ENCODE results near the gene WDR1. TPM values are rescaled to one million over a fixed set of nuclear protein-coding genes. Genes with fewer than 3 reads are reported as not detected.

Gene WDR1
- polyA plus RNA-seq, 1 donor = 164 TPM

DNA sequence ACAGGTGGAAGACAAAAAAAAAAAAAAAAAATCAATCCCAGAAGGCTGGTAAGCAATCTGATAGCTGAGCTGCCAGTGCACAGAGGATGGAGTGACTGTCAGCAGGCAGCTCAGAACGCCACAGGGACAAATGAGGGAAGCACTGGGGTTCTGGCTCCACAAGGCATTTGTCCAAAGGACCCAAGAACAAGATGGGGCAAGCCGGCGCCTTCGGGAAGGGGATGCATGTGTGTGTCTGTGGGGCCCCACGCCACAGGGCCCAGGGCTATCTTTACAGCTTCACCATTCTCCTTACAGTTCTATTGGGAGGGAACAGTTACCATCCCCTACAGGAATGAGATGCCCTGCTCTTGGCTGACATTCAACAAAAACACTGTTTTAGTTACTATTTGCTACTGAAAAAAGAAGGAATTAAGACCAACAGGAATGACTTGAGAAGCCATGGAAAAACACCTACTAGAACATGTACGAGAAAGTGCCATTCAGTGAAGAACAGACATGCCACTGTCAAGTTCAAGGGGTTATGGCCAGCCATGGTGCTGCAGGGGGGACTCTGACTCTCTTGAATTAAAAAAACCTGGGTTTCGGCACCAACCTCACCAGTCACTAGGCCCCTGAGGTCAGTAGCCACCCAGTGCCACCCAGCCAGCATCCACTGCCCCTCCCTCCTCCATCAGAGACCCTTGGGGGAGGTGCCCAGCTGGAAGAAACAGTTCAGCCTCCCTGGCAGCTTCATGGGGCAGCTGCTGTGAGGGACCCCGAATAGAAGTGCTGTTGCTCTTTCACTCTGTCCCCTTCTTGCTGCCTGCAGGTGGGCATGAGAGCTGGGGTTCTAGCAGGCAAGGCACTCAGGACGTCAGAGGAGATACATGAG lies 18.5 kb downstream of the WDR1 start:
- no peak for DNase-seq

DNA sequence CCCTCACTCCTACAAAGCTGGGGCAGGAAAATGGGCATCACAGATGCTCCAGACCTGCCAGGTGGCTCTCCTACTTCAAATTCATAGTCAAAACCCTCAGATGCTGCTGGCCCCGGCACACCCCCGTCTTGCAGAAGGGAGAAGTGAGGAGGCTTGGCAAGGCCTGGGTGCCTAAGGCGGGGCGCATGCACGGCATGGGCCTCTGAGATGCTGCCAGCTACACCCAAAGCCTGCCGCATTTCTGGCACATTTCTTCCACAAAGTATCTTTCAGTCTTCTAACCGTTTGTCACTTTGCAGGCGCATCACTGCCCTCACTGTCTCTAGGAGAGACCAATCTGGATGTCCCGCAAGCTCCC lies 19.6 kb downstream of the WDR1 start:
- no peak for DNase-seq

DNA sequence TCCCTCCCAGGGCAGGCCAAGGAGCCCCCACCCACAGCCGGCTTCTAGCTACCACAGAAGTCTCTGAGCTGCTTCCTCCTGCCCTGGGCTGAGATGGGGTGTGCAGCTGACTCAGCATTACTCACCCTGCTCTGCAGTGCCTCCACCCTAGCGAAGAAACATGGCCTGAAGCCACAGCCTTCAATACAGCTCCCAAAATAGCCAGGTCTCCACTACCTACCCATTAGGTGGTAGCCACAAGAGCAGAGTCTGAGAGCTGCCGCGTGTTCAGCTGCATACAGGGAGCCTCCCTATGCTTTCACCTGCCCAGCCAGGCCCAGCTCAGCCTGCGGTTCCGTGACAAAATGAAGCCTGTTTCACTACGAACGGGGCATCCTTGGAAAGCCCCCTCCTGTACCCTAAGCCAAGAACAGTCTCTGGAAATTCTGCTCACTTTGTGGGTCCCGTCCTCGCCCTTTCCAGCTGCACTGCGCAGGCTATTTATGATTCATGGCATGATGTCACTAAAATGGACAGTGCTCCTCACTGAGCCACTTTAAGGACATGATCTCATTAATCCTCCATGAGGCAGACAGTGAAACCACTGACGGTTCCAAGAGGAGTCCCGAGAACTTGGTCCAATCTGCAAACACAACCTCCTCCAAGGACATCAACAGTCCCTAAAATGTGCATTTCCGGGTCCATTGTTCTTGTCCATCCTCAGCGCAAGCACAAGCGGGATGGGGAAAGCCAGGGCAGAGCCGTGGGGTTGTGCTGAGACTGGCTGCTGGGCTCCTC lies 20.2 kb downstream of the WDR1 start:
- no peak for DNase-seq

DNA sequence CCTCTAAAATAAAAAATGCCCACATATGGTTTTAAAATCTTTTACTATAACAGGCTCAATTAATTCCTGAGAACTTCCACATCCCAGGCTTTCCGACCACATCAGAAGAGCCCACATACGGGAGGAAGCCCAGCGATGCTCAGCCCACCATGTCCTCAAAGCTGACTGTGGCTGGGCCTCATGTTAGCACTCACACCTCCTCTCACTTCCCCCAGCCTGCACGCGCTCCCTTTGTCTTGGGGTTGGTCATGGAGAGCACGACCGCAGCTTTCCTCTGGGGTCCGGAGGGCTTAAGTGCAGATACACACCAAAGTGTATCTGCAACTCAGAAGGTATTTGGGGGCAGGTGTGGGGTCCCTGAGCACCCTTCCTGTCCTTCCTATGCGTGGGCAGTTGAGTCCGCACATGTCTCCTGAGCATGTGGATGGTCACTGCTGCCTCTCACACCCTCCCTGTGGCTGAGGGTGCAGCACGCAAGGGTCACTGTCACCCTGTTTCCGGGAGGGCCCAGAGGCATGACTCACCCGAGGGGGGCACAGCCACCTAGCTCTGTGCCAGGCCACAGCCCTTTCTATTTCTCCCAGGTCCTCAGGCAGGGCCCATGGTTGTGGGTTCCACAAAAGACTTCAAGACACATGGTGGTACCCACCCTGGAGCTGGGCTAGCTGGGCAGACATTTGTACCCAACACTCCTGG lies 21.2 kb downstream of the WDR1 start:
- DNase-seq = no peak

DNA sequence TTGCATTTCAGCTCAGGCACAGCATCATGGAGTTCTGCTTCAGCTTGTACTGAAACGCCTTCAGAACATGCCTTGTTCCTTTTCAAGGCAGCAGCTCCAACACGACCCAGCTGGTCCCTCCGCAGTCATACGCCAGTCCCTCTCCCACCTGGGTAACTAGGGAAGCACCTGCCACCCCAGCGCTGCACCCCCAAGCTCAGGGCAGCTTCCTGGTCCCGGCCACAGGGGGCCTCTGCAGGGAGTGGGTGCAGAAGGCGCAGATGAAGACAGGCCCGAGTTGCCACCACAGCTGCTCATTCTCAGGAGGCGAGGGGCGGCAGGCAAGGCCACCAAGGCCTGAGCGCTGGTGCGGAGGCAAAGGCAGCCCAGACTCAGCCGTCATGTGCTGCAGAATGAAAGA lies 21.8 kb downstream of the WDR1 start:
- DNase-seq = no peak

DNA sequence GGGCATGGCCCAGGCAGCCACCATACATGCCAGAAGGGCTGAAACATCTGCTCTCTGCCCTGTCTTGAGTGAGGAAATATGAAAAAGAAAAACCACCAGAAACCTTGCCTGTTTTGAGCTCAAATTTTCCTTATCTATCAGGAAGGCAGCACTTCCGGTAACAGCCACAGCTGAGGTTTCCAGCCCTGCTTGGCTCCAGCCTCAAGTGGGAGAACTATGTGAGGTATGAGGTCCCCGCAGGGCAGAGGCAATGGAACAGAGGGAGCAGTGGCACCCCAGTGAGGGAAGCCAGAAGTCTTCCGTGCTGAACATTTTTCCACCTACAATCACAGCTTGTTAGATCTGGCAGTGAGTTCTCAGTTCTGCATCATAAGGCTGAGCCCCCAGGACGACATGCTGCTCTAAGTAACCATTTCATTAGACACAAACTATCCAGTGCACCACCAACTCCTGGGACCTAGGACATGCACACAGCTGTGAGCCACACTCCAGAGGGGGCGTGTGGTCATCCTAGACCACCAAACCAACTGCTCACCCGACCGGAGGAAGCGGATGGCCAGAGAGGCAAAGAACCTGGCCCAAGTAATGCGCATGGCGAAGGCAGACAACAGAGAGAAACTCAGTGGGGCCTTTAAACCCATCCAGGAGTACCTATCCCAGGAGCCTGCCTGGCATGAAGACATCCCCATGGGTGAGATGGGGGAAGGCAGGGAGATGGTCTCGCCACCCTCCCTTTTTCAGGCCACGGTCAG lies 22.6 kb downstream of the WDR1 start:
- no peak for DNase-seq

DNA sequence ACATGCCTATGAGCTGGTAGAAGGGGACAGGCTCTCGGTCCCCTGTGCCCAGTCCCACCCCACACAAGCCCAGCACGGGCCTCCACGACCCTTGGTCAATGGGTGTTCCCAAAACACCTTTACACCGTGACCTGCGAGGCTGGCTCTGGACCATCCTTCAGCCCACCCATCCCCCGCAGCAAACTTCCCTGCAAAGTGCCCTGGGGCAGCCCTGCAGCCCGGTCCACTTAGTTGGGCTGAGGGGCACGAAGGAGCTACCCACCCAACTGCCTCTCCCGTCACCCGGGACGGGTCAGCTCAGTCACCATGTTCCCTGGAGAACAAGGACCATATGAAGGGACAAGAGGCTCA lies 23.4 kb downstream of the WDR1 start:
- no peak for DNase-seq

DNA sequence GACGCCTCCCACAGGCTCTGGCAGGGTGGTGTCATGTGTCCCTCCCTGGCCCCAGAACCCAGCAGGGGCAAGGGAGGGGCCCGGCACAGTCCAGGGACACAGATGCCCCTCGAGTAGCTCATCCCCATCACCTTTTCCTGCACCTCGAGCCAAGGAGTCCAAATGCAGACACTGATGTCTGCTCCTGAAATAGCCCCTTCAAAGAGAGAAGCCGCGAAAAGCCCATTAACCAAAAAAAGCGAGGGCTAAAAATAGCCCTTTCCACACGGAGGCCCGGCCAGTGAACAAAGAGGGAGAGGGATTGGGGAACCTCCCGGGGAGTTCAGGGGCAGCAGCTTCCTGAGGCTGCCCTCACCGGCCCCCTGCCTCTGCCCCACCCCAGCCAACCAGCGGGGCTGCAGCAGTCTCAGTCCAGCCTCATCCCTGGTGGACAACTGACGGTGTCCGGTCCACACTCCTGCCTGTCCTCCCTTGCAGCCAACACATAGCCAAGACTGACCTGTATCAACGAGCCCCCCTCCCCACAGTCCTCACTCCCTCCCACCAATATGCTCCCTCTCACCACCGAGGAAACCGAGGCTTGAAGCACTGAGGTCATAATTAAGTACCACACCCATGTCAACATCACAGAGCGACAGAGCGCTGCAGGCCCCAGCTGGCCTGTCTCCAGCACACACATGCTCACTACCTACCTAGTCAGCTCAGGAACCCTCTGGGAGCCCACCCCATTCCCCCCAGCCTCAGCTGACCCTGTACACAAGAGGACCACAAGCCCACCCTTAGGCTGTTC lies 23.9 kb downstream of the WDR1 start:
- no peak for DNase-seq

DNA sequence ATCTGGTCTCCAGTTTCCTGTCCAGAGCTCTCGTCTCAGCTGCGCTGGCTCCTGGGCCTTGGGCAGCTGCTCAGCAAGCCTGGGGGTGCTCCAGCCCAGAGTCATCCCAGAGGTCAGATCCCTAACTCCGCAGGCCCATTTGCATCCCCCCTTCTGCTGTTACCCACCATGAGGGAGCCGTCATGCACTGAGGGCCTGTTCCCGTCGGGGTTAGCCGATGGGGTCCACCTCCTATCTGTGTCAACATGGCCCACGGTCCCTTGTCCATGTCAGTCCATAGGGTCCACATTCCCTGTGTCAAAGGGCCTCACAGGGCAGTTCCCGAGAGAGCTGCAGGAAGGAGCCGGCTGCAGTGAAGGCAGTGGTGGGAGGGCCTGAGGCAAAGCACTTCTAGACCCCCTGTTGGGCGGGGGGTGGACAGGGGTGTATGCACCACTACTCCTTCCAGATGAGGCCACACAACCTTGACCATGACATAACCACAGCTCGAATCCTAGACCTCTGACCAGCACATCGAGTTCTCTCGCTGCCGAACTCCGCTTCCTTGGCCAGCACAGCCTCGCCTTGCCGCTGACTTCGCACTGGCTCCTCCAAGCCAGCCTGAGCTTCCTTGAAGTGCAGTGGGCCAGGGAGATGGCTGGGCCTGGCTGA lies 24.9 kb downstream of the WDR1 start:
- no peak for DNase-seq

DNA sequence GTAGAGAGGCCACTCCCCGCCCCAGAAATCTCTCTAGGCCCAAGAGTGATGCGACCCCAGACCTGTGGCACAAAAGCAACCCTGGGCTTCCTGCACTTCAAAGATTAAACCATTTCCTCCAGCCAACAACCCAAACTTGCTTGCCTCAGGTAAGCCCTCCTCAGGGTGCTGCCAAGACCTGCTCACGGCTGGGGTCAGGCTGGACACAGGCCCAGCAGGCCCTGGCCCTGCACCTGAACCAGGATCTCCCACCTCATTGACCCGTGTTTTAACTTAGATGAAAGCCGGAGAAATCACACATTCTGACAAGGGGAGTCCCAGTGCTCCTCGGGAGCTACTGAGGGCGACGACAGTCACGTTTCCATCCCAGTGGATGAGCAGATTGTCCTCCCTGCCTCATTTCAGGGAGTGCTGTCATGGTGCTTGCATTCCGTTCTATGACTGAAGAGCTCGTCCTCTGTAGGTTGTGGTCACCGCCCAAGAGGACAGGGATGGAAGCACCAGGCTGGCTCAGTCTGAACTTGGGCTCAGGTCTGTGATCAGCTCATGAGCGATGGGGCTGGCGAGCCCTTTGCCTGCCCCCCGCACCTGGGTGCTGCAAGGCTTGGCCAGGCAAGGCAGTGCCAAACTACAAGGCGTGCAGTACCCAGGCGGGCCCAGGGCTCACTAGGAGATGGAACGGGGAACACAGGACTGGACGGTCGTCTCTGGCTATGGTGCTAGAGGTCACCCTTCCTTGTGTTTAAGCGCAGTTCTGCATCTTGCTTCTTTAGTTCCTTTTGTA lies 25.9 kb downstream of the WDR1 start:
- no peak for DNase-seq

DNA sequence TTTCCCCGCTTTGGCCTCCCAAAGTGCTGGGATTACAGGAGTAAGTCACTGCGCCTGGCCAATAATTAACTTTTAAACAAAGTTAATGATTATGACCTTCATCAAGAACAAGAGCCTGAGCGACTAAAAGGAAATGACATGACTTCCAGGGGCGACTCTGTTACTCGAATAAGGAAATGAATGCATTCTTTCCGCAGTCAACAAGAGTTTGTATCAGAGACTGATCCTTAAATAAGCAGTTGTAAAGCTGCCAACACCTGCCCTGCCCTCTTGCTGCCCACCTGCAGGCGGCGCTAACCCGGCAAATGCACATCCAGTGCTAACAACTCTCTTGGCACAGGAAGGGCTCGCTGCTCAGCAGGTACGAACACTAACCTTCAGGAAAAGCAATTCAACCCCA lies 27.3 kb downstream of the WDR1 start:
- DNase-seq = no peak

DNA sequence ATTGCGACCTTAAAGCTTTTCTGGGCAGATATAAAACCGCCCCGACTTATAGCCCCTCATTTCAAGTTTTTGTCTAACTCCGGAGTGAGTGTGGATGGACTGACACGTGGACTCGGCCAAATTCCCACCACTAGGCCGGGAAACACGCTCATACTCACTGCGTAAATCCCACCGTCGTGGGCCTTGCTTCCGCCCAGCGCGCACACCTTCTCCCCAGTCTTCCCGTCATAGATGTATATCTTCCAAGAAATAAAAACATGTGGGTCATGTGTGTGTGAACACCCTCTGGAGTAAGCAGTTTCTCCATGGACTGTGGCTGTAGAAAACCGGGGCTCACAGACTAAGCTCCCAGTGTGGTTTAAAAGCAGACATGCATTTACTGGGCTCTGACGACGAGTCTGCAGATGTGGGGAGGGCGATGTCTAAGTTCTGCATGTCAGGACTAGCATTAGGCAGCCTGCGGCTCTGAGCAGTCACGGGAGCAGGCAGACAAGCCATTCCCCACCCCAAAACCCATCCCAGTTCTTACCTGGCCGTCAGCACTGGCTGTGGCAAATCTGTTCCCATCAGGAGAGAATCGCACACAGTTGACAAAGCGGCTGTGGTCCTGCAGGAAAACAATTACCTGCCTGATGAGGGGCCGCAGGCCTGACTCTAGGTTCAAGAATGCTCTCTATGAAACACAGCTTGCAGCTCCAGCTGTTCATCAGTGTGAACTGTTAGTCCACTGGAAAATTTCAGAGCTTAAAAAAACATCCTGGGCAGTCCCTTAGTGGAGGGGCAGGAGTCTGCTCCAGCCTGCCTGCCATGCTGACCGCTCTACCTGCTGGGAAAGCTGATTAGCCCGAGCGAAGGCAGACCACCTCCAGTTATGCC lies 28.2 kb downstream of the WDR1 start:
- no peak for DNase-seq

DNA sequence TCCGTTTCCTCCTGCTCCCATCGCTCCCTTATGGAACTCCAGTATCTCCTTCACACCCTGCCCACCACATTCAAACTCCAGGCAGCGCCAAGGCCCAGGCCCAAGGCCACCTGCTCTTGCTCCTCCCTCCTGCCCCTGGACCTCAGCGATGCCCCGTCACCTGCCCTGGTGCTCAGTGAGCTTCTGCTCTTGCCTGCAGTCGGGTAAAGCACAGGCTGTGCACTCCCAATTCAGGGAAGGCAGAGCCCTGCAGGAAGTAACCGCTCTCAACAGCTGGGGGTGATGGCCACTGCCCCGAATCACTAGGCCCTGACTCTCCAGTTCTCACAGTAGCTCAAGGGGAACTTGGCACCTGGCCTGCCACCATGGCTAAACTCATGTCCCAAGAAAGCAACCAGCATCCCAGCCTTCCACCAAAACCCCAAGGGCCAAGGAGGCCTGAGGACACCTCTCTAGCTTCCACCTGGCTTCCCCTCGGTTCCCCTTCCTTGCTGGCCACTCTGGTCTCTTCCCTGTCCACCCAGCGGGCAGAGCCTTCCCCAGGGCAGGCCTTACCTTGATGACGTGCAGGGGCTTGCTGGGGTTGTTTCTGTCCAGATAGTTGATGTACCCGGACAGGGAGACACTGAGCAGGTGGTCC lies 29.3 kb downstream of the WDR1 start:
- DNase-seq = no peak

DNA sequence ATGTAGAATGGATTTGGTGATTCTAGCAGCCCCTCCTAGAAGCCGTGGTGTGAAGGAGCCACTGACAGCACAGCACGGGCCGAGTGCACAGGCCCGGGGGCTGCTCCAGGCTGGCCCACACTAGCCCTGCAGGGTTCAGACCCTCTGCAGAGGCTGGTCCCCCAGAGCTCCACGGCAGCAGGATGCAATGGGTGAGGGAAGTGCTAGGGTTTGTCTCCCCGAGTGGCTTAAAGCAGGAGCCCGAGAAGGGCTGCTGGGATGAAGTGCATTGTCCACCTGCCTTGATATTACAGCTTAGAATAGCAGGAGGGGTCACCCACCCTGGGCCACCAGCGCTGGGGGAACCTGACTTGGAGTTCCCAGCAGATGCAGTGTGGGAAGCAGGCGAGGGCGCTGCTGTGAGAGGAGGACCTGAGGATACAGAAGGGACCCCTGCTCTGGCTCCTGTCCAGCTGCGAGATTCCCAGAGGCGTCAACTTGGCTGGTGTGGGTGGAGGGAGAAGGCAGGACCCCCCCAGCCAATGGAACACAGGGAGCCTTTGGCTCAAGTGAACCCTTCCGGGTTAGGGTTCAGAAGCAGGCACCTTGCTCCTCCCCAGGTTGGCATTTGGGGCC lies 30.0 kb downstream of the WDR1 start:
- DNase-seq = no peak

DNA sequence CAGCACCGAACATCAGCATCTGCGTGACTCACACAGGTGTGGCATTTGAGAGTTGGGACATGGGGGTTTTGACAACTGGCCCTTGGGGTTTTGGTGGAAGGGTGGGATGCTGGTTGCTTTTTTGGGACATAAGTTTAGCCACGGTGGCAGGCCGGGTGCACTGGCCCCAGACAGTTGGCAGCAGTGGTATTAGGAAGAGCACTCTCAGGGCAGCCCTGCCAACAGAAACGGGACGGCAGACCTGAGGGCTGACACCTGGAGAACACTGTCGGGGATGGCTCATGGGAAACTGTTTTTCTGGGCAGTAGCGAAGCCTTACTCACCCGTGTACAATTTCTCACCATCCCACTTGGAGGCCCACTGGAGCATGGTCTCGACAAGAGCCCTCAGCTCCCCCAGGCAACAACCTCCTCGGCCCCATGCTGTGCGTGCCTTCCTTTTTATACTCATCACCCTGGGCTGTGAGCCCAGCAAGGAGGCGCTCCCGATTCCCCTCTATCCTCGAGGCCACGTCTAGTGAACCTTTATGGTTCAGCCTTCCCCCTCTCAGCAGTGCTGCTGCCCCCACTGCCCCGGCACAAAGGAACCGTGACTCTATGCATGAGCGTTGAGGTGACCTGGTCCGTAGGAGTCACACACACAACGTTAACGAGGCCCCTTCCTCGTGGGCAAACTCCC lies 30.6 kb downstream of the WDR1 start:
- no peak for DNase-seq

DNA sequence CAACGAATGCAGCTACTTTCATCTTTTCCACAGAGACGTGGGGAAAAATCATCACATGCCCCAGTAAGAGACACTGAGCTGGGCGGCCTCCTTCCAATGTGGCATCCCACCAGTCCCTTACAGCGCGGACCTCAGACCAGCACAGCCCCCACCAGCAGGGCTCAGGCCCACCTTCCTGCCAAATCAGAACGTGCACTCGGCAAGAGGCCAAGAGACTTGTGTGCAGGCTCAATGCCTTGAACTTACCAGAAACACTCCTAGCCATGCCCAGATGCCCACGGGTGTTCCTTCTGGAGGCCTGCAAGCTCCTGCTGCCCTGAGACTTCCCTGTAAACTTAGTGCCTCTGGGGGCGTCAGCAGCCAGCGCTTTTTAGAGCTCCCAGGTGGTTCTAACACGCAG lies 31.2 kb downstream of the WDR1 start:
- no peak for DNase-seq

DNA sequence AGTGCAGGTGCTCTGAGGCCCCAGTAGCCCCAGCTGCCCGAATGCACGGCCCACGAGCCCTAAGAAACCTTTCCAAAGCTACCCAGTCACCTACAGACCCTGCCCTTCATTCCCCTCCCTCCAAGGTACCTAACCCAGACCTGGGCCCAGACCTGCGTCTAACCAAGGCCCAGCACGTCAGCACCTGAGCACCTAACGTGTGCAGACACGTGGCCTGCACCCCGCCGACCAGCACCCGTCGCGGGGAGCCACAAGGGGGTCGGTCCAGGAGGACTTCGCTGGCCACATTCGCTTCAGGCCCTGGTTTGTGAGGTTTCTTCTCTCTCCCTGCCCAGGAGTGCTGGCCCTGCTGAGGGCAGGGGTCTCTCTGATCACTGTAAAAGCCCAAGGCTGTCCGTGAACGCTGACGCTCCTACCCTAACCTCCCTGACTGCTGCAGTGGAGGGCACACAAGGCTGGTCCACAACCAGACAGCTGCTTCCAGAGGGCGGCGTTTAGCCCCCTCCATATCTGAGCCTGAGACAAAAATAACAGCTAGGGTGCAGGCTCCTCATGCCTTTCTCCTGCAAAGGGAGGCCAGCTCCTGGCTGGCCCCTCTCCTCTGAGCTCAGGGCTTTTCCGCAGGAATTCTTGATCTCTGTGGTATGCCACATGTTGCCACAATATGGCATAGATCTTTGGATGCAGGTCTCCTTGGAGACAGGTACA lies 31.8 kb downstream of the WDR1 start:
- no peak for DNase-seq

Measured in hindlimb muscle (tissue), 1 donor.